ENCODE results near the gene CRABP2. TPM values are rescaled to one million over a fixed set of nuclear protein-coding genes. Genes with fewer than 3 reads are reported as not detected.

CRABP2 gene
- 6.7 TPM for total RNA-seq
- long read RNA-seq, transcript CRABP2-203 (4 exons, 992 nt): major isoform, 8 of 8 reads
- long read RNA-seq, partial matches to known transcripts: 0 of 8 reads
- long read RNA-seq, other reads (novel, unspliced or antisense): 0 of 8 reads

DNA sequence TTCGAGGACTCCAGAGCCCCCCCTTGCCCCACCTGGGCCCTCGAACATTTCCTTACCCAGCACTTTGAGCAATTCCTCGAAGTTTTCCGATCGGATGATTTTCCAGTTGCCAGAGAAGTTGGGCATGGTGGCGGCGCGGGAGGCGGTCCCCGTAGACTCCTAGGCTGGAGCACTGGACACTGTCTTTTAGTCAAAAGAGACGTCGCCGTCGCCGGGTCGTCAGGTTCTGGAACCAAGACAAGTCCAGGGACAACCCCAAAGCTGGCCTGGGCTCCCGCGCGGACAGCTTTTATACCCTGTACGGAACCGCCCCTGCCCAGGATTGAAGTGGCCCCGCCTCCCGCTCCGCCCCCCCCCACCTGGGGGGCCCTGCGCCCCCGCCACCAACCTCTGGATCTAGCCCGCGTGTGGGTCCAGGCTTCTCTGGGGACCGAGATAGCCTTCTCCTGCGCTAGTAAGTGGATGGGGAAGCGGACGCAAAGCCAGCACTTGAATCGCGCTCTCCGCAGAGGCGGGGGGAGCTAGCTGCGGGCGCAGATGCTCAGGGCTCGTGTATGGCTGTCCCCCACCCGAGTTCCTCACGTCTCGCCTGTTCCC is at the start of gene CRABP2:
Gene CRABP2 (minus strand): TSS at position 263 of the 597 bp plus-strand sequence. CDS start 137 bp downstream, at position 126.
- DNase-seq (ENCODE audit: low spot score): no peak

DNA sequence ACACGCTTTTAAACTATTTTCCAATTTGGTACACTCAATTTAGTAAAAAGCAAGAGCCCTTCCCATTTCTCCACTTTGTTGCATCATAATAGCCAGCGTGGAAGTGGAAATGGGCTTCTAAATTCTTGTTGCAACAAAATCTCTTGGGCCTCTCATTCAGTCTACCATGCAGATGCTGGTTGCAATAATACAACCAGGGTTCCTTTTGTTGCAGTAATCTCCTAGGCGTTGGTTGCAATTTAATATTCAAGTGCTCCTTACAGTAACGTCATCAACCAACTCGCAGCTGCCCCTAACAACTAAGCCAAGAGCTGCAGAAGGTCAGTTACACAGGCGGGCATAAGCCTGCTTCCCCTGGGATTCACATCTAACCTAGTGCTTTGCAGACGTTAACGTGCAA is 48.8 kb upstream of the CRABP2 start:
- peak; percentile 68 for DNase-seq (ENCODE audit: low spot score)

DNA sequence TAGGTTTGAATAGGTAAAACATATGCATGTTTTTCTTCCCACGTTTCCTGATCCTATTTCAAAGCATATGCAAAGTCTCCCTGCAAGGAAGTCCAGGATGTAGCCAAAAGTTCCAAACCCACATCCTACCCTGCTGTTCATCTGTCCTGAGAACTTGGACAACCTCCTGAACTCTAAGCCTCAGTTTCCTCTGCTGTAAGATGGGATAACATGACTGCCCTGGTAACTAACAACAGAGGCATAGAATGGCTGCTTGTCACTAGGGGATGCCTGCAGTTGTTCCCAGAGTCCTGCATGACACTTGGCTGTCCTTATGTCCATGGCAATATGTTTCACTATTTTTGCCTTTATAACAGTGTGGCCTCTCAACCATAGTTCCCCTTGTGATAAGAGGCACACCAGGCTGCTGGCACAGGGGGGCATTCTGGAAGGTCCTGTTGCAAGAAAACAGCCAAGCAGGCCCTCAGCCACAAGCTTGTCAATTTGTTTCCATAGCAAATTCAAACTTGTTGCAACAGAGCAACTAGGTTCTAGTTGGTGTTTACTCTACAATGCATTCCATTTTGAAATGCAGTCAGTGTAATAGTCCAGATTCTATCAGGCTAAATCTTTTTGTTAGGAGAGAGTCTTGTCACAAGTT is 47.6 kb upstream of the CRABP2 start:
- DNase-seq (ENCODE audit: low spot score): peak; percentile 47

DNA sequence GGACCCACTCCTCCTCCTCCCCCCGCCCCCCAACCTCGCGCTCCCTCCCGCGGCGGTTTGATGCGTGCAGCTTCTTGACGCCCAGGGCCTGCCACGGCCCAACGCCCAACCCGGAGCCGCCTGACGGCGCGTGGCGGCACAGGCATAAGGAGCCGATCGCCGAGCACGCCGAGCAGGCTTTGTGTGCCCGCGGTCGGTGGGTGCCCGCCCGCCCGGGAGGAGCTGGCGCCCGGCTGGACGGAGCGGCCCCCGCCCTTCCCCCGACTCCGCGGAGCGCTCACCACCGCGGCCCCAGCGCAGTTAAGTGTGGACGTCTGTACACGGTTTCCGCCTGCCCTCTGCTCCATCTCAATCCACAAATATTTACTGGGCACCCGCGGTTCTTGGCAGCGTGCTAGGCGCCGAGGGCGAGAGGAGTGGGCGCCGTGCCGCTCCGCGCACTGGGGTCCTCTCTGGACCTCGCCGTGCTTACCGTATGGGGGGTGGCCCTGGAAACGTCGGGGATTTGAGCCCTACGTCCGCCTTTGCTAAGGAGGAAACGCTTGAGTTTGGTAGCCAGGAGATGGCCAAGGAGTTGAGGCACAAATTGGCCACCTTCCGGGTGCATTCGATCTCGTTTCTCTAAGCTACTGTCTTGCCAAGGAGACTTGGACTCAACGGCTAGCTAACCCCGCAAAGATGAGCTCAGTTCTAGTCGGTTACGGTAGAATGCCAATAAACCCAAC is 46.5 kb upstream of the CRABP2 start:
- DNase-seq (ENCODE audit: low spot score): peak; percentile 99

DNA sequence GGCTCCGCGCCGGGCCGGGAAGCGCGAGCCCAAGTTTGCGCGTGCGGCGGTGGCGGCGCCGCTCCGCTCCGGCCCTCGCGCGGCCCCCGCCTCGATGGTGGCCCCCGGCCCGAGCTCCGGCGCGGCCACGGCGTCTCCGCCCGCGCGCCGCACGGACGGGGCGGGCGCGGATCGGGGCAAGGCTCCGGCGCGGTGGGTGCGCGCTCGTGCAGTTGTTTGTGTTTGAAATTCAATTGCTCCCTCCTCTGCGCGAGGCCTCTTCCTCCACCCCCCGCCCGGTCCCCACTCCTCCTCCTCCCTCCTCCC is 46.0 kb upstream of the CRABP2 start, which contains the start of gene HDGF:
Gene HDGF (minus strand): TSS at position 225 of the 306 bp plus-strand sequence. CDS start 246 bp downstream, outside the sequence.
- DNase-seq (ENCODE audit: low spot score): no peak

DNA sequence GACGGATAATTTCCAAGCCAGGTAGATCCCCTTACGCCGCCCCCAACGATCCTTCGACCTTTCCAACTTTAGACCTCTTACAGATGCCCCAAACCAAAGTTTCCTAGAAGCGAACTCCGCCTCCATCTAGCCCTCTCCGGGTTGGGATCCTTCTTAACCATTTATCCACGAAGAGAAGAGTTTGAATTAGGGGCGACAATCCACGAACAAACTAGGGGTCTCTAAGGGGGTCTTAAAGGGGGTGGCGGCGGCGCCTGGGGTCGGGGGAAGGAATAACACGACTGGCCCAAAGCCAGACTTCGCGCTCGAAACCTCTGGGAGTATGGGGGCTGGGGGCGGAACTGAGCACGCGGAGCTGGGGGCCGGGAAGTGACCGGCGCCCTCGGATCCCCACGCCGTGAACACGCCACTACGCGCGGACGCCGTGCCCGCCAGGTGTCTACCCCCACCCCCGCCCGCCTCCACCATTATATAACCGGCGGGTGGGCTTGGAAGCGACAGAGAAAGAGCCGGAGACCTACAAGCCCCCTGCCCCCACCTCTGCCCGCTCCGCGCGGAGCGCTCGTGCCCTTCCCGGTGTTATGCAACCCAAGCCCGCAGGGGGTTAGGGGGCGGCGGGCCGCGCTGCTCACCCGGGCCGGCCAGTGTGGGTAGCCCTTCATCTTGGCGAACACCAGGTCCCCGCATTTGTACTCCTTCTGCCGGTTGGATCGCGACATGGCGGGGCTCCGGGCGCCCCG is 45.5 kb upstream of the CRABP2 start:
- DNase-seq (ENCODE audit: low spot score): no peak

DNA sequence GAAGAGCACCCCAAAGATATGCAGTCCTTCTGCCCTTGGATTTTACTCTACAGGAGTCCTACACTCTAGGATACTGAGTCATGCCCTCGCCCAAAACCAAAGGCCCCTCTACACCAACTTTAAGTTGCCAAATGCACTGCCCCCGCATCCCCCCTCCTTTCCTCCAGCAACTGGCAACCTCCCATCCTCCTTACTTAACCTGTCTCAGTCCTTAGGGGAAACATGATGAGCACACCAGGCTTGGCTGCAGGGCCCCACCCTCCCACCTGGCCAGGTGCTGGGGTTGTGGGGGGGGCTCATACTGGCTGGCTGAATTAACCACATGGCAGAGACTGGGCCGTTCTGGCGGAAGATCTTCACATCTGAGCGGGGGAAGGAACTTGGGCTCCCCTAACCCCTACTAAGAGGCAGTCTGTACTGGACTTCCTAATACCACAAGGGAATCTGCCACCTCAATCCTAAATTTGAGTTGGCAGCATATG is 44.8 kb upstream of the CRABP2 start:
- no peak for DNase-seq (ENCODE audit: low spot score)

DNA sequence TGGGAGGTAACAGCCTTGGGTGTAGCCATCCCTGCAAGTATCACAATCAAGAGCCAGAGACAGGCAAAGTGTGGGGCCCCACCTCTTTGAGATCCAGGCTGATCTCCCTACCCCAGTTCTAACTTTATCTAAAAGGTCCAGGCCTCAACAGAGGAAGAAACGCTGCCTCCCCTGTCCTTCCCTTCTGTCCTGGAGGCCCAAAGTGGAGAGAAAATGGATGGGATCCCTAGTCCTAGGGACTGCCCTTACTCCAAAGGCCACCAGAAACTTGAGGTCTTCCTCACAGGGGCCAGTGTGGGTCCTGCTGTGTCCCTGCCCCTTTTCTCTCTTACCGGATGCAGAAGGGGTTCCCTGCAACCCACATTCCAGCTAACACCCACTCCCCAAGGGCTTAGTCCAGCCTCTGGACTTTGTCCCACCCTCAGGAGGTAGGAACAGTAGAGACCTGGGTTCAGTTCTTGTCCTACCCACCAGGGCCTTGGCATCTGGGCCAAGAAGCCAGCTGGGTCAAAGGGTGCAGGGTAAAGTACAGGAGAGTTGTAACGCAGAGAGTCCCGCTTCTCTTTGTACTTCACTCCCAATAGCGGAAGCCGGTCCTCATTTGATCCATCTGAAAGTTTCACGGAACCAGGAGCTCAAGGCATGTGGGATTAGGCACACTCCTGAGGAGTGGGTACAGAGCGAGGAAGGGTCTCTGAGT is 44.2 kb upstream of the CRABP2 start:
- DNase-seq (ENCODE audit: low spot score): no peak

DNA sequence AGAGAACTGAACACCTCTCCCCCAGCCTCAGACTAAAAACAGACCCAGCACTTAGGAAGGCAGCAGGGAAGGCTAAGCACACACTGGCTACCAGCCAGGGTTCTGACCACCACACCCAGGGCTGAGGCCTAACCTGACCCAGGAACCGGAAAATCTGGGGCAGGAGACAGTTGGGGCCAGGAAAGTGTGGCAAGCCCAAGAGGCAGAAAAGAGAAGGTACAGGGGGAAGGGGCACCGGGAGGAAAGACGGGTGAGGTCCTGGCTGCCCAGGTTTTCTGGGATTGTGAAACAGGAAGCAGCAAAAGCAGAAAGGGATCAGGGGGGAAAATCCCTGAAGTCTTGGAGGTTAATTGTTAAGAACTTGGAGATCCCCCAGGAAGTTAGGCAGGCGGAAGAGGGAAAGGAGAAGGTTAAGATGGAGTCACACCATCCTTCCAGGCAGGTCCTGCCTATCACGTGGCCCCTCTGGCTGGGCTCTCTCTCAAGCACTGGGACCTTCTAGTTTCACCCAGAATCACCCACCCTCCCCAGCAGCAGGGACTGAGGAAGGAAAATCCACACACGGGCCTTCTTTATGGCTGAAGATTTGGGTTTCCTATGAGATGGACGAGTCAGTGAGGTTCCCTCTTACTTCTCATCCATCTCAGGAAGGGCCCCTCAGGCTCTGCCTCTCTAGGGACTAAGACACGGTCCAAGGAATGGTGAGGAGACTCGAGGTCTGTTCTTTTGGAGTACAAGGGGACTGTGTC is 43.5 kb upstream of the CRABP2 start:
- no peak for DNase-seq (ENCODE audit: low spot score)

DNA sequence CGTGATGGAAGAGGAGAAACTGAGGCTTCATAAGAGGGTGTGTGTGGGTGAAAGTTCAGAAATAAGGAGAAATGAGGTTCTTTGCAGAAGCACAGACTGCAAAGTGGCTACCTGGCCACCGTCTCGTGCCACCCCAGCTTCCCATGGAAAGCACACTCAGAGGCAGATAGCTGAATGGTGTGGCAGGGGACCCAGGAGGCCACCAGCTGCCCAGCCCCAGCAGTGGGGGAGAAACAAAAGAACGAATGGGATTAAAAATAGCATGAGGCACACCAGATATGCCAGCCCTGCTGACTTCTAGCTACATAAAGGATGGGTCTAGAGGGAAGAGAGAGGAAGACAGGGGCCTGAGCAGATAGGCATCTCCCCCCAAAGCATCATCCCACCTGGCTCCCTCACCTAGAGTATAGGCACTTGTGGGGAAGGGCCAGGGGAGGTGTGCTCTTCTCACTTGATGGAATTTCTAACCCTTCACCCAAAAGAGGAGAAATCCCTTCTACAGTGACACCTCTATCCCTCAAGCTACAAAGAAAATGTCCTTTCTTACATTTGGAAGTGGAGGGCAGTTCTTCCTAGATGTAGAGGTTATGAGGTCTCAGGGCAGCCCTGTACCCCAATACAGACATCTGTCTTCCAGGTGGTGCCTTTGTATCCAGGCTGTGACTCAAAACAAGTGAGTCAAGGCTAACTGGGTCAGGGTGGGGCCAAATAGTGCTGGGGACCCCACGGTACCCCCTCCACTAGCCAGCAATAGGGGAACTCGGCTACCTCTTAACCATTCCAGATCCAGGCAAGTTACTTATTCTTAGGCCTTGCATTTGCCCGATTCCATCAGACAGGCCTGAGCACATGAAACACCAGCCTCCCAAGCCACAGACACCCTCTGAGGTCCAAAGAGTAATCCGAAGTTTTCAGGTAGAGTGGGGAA is 42.6 kb upstream of the CRABP2 start:
- DNase-seq (ENCODE audit: low spot score): no peak

DNA sequence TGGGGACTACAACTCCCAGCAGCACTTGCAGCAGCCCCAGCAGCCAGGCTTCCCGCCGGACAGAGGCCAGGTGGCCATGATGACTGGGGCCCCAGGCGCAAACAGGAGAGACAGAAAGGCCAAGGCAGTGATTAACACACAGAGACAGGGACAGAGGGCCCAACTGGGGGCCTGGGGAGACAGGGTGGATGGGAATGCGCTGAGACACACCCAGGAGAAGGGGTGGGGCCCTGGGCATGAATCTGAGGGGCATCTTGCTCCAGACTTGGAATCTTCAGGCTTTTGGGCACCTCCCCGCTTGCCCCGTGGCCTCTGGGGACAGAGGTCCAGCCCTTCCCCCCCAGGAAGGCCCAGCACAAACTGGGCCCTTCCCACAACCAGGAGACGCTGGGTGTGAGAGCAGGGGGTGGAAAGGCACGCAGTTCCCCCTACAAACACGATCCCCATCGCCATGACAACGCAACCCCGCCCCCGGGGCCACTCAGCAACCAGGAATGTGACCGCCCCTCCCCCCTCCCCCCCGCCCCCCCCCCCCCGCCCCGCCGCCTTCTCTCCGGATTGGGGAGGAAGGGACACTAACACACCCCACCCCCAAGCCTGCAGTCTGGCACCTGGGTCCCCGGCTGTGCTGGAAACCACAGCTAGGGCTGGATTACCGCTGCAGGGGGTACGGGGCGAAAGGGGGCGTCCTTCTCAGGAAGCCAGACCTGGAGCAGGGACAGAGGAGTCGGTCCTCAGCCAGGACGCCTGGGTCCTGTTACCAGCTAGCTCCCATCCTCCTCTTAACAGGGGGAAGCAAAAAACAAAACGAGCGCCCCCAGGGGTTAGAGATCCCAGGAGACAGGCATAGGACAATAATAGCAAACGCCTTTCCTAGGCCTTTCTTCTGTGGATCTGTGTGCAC is 41.6 kb upstream of the CRABP2 start:
- peak; percentile 98 for DNase-seq (ENCODE audit: low spot score)

DNA sequence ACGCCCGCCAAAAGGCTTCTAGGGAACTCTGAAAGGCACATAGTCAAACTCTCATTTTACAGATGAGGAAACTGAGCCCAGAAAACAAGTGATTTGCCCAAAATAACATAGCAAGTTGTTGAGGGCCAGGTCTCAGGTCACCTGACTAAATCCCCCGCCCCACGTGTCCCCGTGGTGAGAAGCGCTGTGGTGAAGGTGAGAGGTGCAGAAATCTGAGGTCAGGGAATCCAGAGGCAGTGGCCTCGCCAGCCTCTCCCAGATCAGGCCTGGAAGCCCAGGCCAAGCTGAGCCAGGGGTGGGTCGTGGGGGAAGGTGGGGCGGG is 41.0 kb upstream of the CRABP2 start:
- no peak for DNase-seq (ENCODE audit: low spot score)

DNA sequence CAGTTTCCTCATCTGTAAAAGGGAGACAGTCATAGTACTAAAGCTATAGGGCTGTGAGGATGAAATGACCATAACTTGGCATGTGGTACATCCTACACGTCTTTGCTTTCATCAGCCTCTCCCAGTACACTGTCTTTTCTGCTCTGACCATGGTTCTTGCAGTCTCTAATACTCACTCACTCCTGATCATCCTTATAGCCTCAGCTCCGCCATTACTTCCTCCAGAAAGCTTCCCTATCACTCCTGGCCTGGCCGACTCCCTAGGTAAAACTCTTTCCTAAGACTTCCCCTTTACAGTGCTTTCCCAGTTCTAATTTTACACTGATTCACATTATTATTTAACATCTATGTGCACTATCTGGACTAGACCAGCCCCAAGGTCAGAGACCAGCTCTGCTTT is 40.5 kb upstream of the CRABP2 start:
- DNase-seq (ENCODE audit: low spot score): no peak

DNA sequence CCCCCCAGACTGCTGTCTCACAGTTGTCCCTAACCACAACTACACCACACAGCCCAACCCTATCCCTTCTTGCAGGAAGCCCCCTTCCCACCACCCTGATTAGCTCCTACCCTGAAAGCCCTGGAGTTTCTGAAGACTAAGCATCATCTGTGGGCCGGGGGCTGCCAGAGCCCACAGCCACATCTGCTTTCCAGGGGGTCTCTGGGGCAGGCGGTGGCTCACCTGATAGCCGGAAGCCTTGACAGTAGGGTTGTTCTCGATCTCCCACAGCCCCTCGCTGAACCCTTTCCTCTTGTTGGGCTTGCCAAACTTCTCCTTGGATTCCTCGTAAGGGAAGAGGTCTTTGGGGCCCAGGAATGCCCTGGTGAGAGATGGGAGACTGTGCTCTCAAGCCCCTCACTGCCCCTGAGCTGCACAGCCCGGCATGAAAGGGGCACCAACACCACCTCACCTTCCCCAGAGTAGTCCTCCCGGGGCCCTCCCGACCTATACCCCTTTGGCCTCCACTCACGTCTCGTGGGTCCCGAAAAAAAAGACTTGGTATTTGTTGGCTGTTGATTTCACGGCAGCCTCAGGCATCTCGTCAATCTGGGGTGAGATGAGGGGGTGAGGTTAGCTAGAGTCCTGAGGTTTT is 39.5 kb upstream of the CRABP2 start:
- DNase-seq (ENCODE audit: low spot score): no peak

DNA sequence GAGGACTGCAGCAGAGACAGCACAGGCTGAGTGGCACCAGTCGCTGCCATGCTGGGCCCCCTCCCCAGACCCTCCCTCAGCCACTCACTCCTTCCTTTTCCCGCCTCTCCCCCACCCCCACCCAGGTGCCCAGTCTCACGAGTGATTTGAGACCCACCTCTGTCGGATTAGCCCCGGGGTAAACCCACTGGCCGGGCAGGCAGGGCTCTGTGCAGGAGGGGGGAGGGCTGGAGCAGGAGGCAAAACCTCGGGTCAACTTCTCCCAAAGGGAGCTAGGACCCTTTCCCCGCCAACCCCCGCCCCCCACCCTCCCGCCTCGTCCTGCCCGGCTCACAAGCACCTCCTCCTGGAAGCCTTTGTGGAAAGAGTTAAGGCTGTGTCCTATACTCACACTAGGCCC is 39.0 kb upstream of the CRABP2 start:
- no peak for DNase-seq (ENCODE audit: low spot score)

DNA sequence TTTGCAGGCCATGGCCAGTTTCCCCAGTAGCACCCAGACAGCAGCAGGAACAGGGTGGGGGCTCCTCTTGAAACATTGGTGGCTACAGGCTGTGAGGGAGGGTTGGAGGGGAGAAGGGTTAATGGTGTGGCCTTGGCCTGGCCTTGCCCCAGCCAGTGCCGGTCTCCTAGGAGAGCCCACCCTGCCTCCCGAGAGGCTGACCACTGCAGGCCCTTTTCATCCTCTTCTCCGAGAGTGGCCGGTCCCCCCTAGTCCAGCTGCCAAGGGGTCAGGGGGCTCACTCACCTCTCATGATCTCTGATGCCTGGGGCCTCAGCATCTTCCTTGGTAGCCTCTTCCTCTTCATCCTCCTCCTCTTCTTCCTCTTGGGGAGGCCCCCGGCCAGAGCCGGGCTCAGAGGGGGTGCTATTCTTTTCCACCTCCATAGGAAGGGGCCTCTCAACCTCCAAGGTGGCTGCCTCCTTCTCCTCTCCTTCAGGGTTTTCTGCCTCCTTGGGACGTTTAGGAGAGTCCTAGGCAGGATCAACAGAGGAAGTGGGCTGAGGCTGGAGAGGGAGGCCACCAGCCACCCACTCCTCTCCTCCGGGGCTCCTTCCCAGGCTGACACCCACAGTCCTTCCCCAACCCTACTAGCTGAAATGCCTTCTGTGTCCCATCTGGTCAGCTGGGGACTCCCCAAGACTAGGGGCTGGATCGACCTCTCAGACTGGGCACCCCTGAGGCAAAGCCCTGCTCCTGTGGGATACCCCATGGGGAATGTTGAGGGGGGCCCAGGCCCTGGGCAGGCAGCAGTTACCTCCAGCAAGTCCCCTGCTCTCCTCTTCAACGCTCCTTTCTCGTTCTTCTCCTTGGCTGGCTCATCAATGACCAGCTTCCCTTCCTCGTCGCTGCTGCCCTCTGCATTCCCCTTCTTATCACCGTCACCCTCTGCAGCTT is 38.3 kb upstream of the CRABP2 start:
- DNase-seq (ENCODE audit: low spot score): no peak

DNA sequence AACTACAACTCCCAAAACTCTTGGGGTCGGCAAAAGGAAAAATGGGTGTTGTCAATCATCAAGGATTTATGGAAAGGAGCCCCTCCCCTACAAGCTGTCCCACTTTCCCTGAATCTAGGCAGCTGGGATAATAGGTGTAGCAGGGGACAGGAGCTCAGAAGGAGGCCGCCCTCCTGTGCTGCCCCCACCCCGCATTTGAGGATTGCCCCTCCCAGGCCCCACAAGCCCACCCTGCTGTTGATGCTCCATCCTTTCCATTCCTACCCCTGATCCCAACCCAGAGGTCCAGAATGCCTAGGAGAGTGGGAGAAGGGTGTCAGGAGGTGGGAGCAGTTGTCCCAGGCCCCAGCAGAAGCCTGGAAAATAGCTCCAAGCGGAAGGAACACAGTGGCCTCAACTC is 37.4 kb upstream of the CRABP2 start:
- no peak for DNase-seq (ENCODE audit: low spot score)

Measured in mesenteric fat pad (tissue), 1 donor.